ENCODE measurements around the gene SEMA6C. TPM values are rescaled to one million over a fixed set of nuclear protein-coding genes. Genes with fewer than 3 reads are reported as not detected.

Gene SEMA6C
- total and polyA plus RNA-seq, 12 donors = 15.7 to 141 (median 54.9) TPM

GRCh38 chr1:151147665-151148064 lies 1.2 kb upstream of the SEMA6C start:
- TF ChIP-seq CTCF (IDR thresholded peaks at IDR 0.05) = no peak
- peaks cover 18 to 47% (median 38%) of the 10 kb centered on the region in 9 donors for H3K4me1 ChIP-seq
- no peak for ATAC-seq
- intact Hi-C loops (cut with DNase I) = loop anchor here in 2 of 10 donors (5.0 kb wide), 3 partner anchors 75 to 125 kb away; partner anchors contain the start of gene GABPB2 (in 1 of the 2)
- peaks cover 0 to 6% (median 0%) of the 10 kb centered on the region in 9 donors for H3K36me3 ChIP-seq
- H3K4me3 ChIP-seq = peak overlapping the region in 1 of 10 donors; percentile 100
- DNase-seq = no peak
- no peaks in the 10 kb centered on the region for H3K9me3 ChIP-seq
- WGBS, 2 donors = 94 to 95% methylated on average over 2 of the region's 2 CpGs
- H3K27me3 ChIP-seq = peaks cover 0 to 15% (median 0%) of the 10 kb centered on the region in 7 donors
- peak overlapping the region in 8 of 10 donors; percentile 74 to 96 (median 90) for H3K27ac ChIP-seq

DNA sequence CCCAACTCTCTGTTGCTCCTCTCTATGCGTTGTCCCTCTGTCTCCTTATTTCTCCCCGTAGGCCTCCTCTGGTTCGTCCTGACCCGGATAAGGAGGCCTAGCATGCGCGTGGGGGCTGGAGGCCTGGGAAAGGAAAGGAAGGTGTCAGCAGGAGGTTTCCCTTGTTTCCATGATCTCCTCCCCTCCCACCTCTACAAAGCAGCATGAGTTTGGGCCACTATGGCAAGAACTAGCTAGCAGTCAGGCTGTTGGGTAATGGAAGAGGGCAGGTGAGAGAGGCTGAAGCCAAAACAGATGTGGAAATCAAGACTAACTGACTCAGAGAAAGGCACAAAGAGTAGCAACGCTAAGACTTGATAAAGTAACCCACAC lies 687 bp upstream of the SEMA6C start:
- ATAC-seq (peak in 2 of 8 donors; percentile 0), DNase-seq (no peak)
- intact Hi-C loops (cut with DNase I) = loop anchor here in 2 of 10 donors (5.0 kb wide), 3 partner anchors 75 to 125 kb away; partner anchors contain the start of gene GABPB2 (in 1 of the 2)
- TF ChIP-seq CTCF (IDR thresholded peaks at IDR 0.05) = no peak
- Histone ChIP-seq H3K4me3 (peak overlapping the region; percentile 9 to 100 (median 94)), H3K27ac (peak overlapping the region; percentile 41 to 96 (median 88)), H3K36me3 (peaks cover 0 to 10% (median 0%) of the 10 kb centered on the region in 9 donors), H3K9me3 (no peaks in the 10 kb centered on the region), H3K4me1 (peaks cover 21 to 53% (median 43%) of the 10 kb centered on the region in 9 donors), H3K27me3 (peaks cover 0 to 15% (median 0%) of the 10 kb centered on the region in 7 donors)
- 12% methylated on average over 7 of the region's 7 CpGs for WGBS, 2 donors

DNA sequence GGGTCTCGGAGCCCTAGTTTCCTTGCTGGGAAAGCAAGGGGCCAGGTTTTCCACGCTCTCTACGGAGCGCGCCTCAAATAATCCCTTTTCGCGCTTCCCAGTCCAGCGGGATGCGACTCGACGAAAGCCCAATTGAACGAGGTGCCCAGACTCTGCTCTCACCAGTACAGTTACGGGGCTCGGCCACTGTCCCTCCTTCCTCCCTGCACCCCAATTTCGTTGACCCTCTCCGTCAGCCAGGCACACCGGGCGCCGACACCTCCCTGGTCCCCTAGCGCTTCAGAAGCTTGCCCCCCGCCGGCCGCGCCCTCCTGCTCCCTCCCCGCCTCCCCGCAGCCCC lies 389 bp downstream of the SEMA6C start:
- 1% methylated on average over 25 to 26 of the region's 26 CpGs for WGBS, 2 donors
- no peak for TF ChIP-seq CTCF (IDR thresholded peaks at IDR 0.05)
- Histone ChIP-seq H3K9me3 (no peaks in the 10 kb centered on the region), H3K4me1 (peaks cover 21 to 62% (median 46%) of the 10 kb centered on the region in 9 donors), H3K27ac (peak overlapping the region; percentile 82 to 96 (median 89)), H3K27me3 (peaks cover 0 to 15% (median 0%) of the 10 kb centered on the region in 7 donors), H3K36me3 (peaks cover 0 to 19% (median 0%) of the 10 kb centered on the region in 9 donors), H3K4me3 (peak overlapping the region; percentile 83 to 100 (median 94))
- peak in 4 of 8 donors; percentile 1 to 11 (median 8) for ATAC-seq
- intact Hi-C loops (cut with DNase I) = loop anchor here in 2 of 10 donors (5.0 kb wide), 3 partner anchors 74 to 124 kb away; partner anchors contain the start of gene GABPB2 (in 1 of the 2)
- DNase-seq = no peak

- peak in 1 of 2 donors; percentile 53 for DNase-seq
- Histone ChIP-seq H3K36me3 (peaks cover 0 to 23% (median 0%) of the 10 kb centered on the region in 9 donors), H3K27me3 (peaks cover 0 to 15% (median 0%) of the 10 kb centered on the region in 7 donors), H3K9me3 (no peaks in the 10 kb centered on the region), H3K27ac (peak overlapping the region; percentile 82 to 96 (median 89)), H3K4me3 (peak overlapping the region; percentile 83 to 100 (median 94)), H3K4me1 (peaks cover 21 to 64% (median 46%) of the 10 kb centered on the region in 9 donors)
- TF ChIP-seq CTCF (IDR thresholded peaks at IDR 0.05) = no peak
- ATAC-seq = peak; percentile 1 to 58 (median 20)
- 2 to 8% methylated on average over 43 of the region's 43 CpGs for WGBS, 2 donors
- intact Hi-C loops (cut with DNase I) = loop anchor here in 2 of 10 donors (5.0 kb wide), 3 partner anchors 73 to 123 kb away; partner anchors contain the start of gene GABPB2 (in 1 of the 2)
Observed at GRCh38 chr1:151145304-151146071, 943 bp downstream of the SEMA6C start.

All from heart right ventricle (tissue), 16 donors.